GM18498 (cell line): ENCODE results near the gene SP100.
"Not testable (repeated sequence)": the region's sequence is repeated elsewhere in the genome, so short reads cannot be mapped to it uniquely, and the experiment has no call there.

Experiments
- ATAC-seq: cut with Tn5 transposase; IDR thresholded peaks from one replicate; pipeline ENCODE4 v1.9.1; 2021; ENCODE audit warnings: mild to moderate bottlenecking, moderate library complexity; ENCODE audit not compliant: unreplicated experiment

The SP100 gene

GRCh38 chr2:230416061-230416721, at the start of gene SP100:
Gene SP100, plus strand, starts transcription at chr2:230416201. Its CDS starts 96 bp downstream, at chr2:230416297.
- ATAC-seq = peak; percentile 79

GRCh38 chr2:230382108-230382507, 33.9 kb upstream of the SP100 start:
- ATAC-seq = no peak

- no peak for ATAC-seq
These were observed 32.5 kb upstream of the SP100 start for GRCh38 chr2:230383453-230383852.

- ATAC-seq = no peak
These were observed 31.0 kb upstream of the SP100 start for GRCh38 chr2:230384986-230385385.

- no peak for ATAC-seq
These were observed 21.7 kb upstream of the SP100 start for GRCh38 chr2:230394301-230394700.

GRCh38 chr2:230398698-230399097, 17.3 kb upstream of the SP100 start:
- not testable (repeated sequence) for ATAC-seq

- no peak for ATAC-seq
These were observed 16.0 kb upstream of the SP100 start for GRCh38 chr2:230400041-230400440.

GRCh38 chr2:230400454-230400853, 15.5 kb upstream of the SP100 start:
- no peak for ATAC-seq

GRCh38 chr2:230401026-230401425, 15.0 kb upstream of the SP100 start:
- not testable (repeated sequence) for ATAC-seq

GRCh38 chr2:230403746-230404145, 12.3 kb upstream of the SP100 start:
- no peak for ATAC-seq

- ATAC-seq = no peak
These were observed 10.2 kb upstream of the SP100 start for GRCh38 chr2:230405824-230406223.

- no peak for ATAC-seq
These were observed 7.7 kb upstream of the SP100 start for GRCh38 chr2:230408244-230408842.

GRCh38 chr2:230409316-230409715, 6.7 kb upstream of the SP100 start:
- ATAC-seq = not testable (repeated sequence)

- ATAC-seq = no peak
These were observed 5.7 kb upstream of the SP100 start for GRCh38 chr2:230410263-230410662.

GRCh38 chr2:230410861-230411569, 5.0 kb upstream of the SP100 start:
- ATAC-seq = no peak

GRCh38 chr2:230411570-230412370, 4.2 kb upstream of the SP100 start:
- peak; percentile 50 for ATAC-seq

- no peak for ATAC-seq
These were observed 3.7 kb upstream of the SP100 start for GRCh38 chr2:230412371-230412711.

- no peak for ATAC-seq
These were observed 3.2 kb upstream of the SP100 start for GRCh38 chr2:230412846-230413245.

- ATAC-seq = no peak
These were observed 2.5 kb upstream of the SP100 start for GRCh38 chr2:230413479-230413878.

GRCh38 chr2:230414302-230414701, 1.7 kb upstream of the SP100 start:
- ATAC-seq = no peak

GRCh38 chr2:230417436-230417835, 1.4 kb downstream of the SP100 start:
- no peak for ATAC-seq
